Kidney (tissue), 14 donors: Measurements from ENCODE around the gene ZNF747. TPM values are rescaled to one million over a fixed set of nuclear protein-coding genes. Genes with fewer than 3 reads are reported as not detected.
A peak's percentile ranks its signal among the peaks of the same experiment; 100 is the strongest.

Experiments used
- DNase-seq, 5 donors: peaks; one replicate each; pipeline ENCODE4 v3.0.0-alpha.2; 2013 to 2020
- FAIRE-seq: peaks from 2 replicates; lab custom pipeline; 2012; peaks lifted over from hg19 to GRCh38; lab: Jason Lieb, UNC
- H3K27ac ChIP-seq, 2 donors: one replicate each; pipeline ENCODE4 v1.7.0; 2013; ENCODE audit warnings: low read depth in 2 of 2, low read length in 2 of 2, inconsistent platforms in 1 of 2
- H3K27me3 ChIP-seq: one replicate; pipeline ENCODE4 v1.7.1; 2013; ENCODE audit warnings: low read length, inconsistent platforms; ENCODE audit not compliant: control insufficient read depth, insufficient read depth
- H3K36me3 ChIP-seq, 3 donors: one replicate each; pipeline versions ENCODE4 v1.7.0 to v1.7.1; 2013; ENCODE audit warnings: low read length in 3 of 3, control low read depth in 1 of 3, inconsistent platforms in 1 of 3; ENCODE audit not compliant: insufficient read depth in 3 of 3, control insufficient read depth in 2 of 3
- H3K4me1 ChIP-seq, 3 donors: one replicate each; pipeline versions ENCODE4 v1.7.0 to v1.7.1; 2013; ENCODE audit warnings: low read length in 3 of 3, inconsistent platforms in 1 of 3, low read depth in 1 of 3; ENCODE audit not compliant: control insufficient read depth in 2 of 3, insufficient read depth in 2 of 3
- H3K4me3 ChIP-seq, 3 donors: one replicate each; pipeline versions ENCODE4 v1.7.0 to v1.8.1; 2013; ENCODE audit warnings: low read length in 3 of 3, control low read depth in 1 of 3, inconsistent platforms in 1 of 3
- H3K9ac ChIP-seq, 3 donors: one replicate each; pipeline versions ENCODE4 v1.7.0 to v1.7.1; 2013; ENCODE audit warnings: low read length in 3 of 3, control low read depth in 1 of 3, inconsistent platforms in 1 of 3
- H3K9me3 ChIP-seq, 3 donors: one replicate each; pipeline versions ENCODE4 v1.7.0 to v1.7.1; 2013; ENCODE audit warnings: low read length in 3 of 3, control low read depth in 1 of 3, inconsistent platforms in 1 of 3; ENCODE audit not compliant: control insufficient read depth in 2 of 3, insufficient read depth in 1 of 3
- CTCF ChIP-seq: IDR thresholded peaks from 3 replicates; pipeline ENCODE4 v1.5.1; 2012; ENCODE audit warnings: mild to moderate bottlenecking, moderate library complexity, borderline replicate concordance; ENCODE audit not compliant: insufficient read depth; ENCODE audit errors: extremely low read depth
- intact Hi-C: fragments of 100-400 bp; cut with DNase I; formaldehyde crosslinking; loops from one replicate; pipeline ENCODE4 v1.11.1; 2022
- polyA plus RNA-seq: library from polyadenylated mRNA; stranded (reverse); fragments of 350-450 nt; fragmentation: Illumina TruSeq; extraction: RNeasy Lipid Tissue Mini Kit (QIAGEN cat#74804); gene quantifications from one replicate; pipeline ENCODE4 v1.2.3, GENCODE V29; 2014; ENCODE audit warnings: low read depth, low replicate concordance; ENCODE audit not compliant: insufficient read depth
- total RNA-seq: library from RNA; stranded (reverse); fragmentation: NEBNext Ultra II Directional; extraction: Animal tissue kit (Norgen Biotek cat#: 25700); gene quantifications from one replicate; pipeline ENCODE4 v1.2.1, GENCODE V29; 2021
- donor health status: control.
- donor health status: control.
- donor health status: control.
- donor health status: control.
- donor health status: control.
- donor health status: DM: yes; HTN: yes; CAD: no.
- donor health status: Normal renal cell carcinoma (clear cell type).

The ZNF747 gene
- total and polyA plus RNA-seq, 2 donors from 2014 or later, result 10.1 to 11.6 TPM

- no peaks in the 10 kb centered on the region for H3K27me3 ChIP-seq
- FAIRE-seq, result no peak
- H3K4me1 ChIP-seq, result peaks cover 2 to 13% (median 4%) of the 10 kb centered on the region in 3 donors
- H3K9me3 ChIP-seq, result no peaks in the 10 kb centered on the region
- no peak for TF ChIP-seq CTCF
- intact Hi-C loops, result no loop called here
- H3K27ac ChIP-seq, result peak overlapping the region; percentile 7 to 53
- H3K9ac ChIP-seq, result peak overlapping the region in 1 of 3 donors; percentile 34
- peak overlapping the region in 2 of 3 donors; percentile 4 to 38 for H3K4me3 ChIP-seq
- H3K36me3 ChIP-seq, result no peaks in the 10 kb centered on the region
- peak in 3 of 5 donors; percentile 65 to 79 (median 75) for DNase-seq
Observed at GRCh38 chr16:30569746-30570635, 35.3 kb upstream of the ZNF747 start.

- H3K36me3 ChIP-seq, result no peaks in the 10 kb centered on the region
- H3K4me1 ChIP-seq, result peaks cover 2 to 13% (median 4%) of the 10 kb centered on the region in 3 donors
- no peaks in the 10 kb centered on the region for H3K9me3 ChIP-seq
- no peak overlapping the region for H3K4me3 ChIP-seq
- DNase-seq, result no peak
- H3K27ac ChIP-seq, result no peak overlapping the region
- FAIRE-seq, result no peak
- no peak for TF ChIP-seq CTCF
- no peak overlapping the region for H3K9ac ChIP-seq
- H3K27me3 ChIP-seq, result no peaks in the 10 kb centered on the region
- intact Hi-C loops, result no loop called here
Observed at GRCh38 chr16:30569281-30569680, 34.6 kb upstream of the ZNF747 start.

DNA sequence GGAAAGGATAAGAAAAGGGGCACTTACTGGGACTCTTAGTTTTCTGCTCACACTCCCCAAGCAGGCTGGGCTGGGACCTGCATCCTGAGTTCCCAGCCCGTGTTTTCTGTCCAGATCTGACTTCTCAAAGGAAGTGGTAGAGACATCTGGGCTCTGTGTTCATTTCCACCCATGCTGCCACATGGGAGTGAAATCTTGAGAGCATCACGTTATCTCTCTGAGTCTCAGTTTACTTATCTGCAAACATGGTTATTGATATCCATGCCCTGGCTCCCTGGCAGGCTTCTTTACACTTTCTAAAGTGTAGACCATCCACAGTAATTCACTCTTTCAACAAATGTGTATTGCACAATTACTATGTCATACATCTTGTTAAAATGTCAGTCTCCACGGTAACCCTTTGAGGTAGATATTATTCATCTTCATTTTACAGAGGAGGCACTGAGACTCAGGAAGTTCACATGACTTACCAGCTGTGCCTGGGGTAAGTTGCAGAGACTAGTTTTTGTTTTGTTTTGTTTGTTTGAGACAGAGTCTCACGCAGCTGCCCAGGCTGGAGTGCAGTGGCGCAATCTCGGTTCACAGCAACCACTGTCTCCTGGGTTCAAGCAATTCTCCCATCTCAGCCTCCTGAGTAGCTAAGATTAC is 33.5 kb upstream of the ZNF747 start:
- no peak for TF ChIP-seq CTCF
- H3K9ac ChIP-seq, result no peak overlapping the region
- FAIRE-seq (no peak), DNase-seq (no peak)
- no peaks in the 10 kb centered on the region for H3K36me3 ChIP-seq
- peaks cover 2 to 13% (median 4%) of the 10 kb centered on the region in 3 donors for H3K4me1 ChIP-seq
- no peaks in the 10 kb centered on the region for H3K27me3 ChIP-seq
- no peak overlapping the region for H3K4me3 ChIP-seq
- H3K9me3 ChIP-seq, result no peaks in the 10 kb centered on the region
- intact Hi-C loops, result no loop called here
- H3K27ac ChIP-seq, result peak overlapping the region in 1 of 2 donors; percentile 15
